Measurements from ENCODE around the gene BCL2L2.
"Not testable (repeated sequence)": the region's sequence is repeated elsewhere in the genome, so short reads cannot be mapped to it uniquely, and the experiment has no call there.

Gene BCL2L2

DNA sequence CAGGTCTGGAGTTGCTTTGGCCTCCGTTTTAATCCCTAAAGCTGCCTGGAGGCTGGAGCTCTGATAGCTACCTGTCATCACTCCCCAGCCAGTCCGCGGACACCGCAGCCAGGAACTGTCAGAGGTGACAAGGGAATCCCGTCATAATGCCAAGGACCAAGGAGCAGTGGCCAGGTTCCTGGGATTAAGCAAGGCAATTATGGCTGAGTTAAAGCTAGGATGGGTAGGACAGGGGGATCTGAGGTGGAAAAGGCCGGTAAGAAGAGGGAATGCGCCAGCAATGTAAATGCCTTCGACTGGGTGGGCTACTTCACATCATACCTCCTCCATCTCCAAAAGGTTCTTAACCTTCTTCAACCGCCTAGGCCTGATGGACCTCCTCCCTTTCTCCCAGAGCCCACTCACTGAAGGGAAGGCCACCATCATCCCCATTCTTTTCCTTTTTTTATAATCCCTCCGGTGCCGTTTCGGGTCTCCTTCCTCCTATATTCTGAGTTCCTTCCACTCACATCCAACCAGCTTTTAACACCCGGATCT lies 5.9 kb upstream of the BCL2L2 start:
- peak; percentile 85 for DNase-seq

- DNase-seq = peak; percentile 100
Observed at GRCh38 chr14:23301288-23301968, 5.2 kb upstream of the BCL2L2 start.

GRCh38 chr14:23301969-23302289 lies 4.7 kb upstream of the BCL2L2 start:
- DNase-seq = no peak

DNA sequence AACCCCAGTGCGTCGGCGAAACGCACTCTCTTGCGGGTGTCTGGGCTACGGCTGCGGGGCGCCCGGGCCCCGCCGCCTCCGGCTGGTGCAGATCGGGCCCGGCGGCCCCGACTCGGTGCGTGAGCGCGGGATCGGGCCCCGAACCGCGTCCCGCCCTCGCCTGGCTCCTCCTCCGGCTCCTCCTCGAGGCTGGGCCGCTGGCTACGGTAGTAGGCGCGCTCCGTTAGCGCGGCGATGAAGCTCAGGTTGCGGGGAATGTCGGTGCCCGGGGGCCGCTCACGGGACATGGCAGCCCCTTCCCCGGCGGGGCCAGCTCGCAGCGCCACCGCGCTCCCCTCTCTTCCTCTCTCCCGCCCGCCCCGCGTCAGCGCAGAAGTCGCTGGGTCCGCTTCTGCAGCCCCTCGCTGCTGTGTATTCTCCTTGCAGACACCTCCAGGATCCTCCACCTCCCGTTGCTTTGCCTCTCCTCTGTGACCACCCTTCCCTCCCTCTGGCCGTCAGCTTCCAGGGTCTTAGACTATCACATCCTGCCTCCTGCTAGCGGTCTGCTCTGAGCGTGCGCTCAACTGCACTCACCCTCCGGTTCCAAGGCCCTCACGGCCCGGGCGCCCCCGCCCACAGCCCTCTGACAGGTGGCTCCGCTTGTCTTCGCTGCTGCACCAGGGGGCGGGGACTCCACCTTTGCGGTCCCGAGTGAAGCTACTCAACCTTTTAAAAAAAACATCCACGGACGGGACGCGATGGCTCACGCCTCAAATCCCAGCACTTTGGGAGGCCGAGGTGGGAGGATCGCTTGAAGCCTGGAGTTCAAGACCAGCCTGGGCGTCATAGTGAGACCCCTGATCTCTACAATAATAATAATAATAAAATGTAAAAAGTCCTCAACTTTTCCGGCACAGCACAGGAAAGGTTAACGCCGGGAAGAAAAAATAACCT lies 4.1 kb upstream of the BCL2L2 start, which contains the start of gene PPP1R3E:
TSS of gene PPP1R3E (minus strand) at position 570 of the 936 bp plus-strand sequence. CDS start at position 287, 283 bp downstream.
- DNase-seq = peak; percentile 100

DNA sequence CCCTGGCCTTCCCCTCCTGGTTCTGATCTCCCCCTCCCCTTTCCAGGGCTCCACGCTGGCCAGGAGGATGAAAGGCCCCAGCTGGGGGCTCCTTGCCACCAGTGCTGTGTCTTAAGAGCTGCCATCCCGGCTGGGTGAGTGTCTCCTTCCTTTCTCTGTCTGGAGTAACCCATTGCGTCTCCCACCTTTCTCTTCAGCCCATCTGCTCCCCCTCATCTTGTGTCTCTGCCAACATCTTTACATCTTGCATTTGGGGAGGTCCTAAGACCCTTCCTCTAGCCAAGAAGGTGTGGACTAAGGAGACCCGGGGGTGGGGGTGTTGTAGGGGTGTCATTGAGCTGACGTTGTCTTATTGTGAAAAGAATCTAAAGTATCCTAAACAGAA lies 505 bp downstream of the BCL2L2 start:
- DNase-seq = no peak

- DNase-seq = no peak
Observed at GRCh38 chr14:23307687-23308644, 1.3 kb downstream of the BCL2L2 start.

- no peak for DNase-seq
Observed at GRCh38 chr14:23308721-23309445, 2.2 kb downstream of the BCL2L2 start.

GRCh38 chr14:23310546-23310945 lies 3.9 kb downstream of the BCL2L2 start:
- DNase-seq = no peak

DNA sequence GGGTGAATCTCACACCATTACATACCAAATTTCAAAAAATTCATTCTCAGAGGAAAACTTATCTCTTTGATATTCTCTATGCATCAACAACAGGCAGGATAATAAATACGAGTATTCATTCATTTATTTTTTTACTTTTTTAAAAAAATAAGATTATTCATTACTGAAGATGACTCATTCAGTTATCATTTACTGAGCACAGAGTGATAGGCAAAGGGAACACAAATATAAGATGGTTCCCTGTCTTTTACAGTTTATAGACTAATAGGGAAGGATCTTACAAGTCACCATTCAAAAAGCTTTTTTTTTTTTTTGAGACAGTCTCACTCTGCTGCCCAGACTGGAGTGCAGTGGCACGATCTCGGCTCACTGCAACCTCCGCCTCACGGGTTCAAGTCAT lies 9.7 kb downstream of the BCL2L2 start:
- no peak for DNase-seq

DNA sequence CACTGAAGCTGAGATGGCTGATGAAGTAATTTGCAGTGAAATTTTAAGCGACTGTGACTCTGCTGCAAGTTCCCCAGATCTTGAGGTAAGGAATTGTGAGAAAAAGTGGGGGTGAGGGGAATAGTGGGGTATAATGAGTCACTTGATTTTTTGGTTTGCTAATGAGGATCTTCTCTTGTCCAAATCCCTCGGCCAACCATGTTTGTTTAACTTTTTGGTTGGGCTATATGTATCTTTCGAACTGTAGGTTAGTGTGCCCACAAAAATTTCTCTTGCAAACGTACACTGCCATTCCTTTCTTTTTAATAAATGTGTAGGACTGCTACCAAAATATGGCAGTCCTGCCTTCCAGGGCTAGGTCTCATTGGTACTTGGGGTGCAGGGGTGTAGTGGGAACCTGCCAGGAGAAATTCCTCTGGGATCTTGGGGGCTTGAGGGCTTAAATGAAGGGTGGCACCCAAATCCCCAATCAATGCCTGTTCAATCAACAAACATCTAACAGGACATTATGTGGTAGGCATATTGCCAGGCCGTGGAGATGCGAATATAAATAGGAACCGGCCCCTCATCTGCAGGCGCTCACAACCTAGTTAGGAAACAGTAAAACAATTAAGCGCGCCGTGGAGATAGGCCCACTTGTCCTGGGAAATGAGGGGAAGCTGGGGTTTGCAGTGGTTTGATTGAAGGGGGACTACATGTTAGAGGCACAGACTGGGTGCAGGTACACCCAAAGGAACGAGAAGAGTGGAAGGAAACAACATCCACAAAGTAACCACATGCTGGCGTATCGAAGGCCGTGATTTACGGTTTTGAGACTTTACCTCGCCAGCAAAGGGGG lies 13.3 kb downstream of the BCL2L2 start:
- no peak for DNase-seq

GRCh38 chr14:23320584-23321571 lies 14.2 kb downstream of the BCL2L2 start, which contains the start of gene PABPN1:
PABPN1 (plus strand) TSS chr14:23321457; CDS start chr14:23321470, 13 bp downstream.
- DNase-seq = peak; percentile 100

GRCh38 chr14:23321572-23322547 lies 15.2 kb downstream of the BCL2L2 start:
- DNase-seq = peak; percentile 79

GRCh38 chr14:23322568-23323517 lies 16.2 kb downstream of the BCL2L2 start:
- no peak for DNase-seq

GRCh38 chr14:23323838-23324454 lies 17.3 kb downstream of the BCL2L2 start:
- DNase-seq = no peak

DNA sequence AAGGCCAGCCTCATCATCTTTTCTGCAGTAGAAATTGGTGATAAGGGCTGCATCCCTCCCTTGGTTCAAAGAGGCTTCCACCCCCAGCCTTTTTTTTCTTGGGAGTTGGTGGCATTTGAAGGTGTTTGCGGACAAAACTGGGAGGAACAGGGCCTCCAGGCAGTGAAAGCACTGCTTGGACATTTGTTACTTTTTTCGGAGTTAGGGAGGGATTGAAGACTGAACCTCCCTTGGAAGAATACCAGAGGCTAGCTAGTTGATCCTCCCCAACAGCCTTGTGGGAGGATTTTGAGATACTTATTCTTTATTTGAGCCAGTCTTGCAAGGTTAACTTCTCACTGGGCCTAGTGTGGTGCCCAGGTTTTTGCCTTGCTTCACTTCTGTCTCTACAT lies 17.8 kb downstream of the BCL2L2 start:
- no peak for DNase-seq

DNA sequence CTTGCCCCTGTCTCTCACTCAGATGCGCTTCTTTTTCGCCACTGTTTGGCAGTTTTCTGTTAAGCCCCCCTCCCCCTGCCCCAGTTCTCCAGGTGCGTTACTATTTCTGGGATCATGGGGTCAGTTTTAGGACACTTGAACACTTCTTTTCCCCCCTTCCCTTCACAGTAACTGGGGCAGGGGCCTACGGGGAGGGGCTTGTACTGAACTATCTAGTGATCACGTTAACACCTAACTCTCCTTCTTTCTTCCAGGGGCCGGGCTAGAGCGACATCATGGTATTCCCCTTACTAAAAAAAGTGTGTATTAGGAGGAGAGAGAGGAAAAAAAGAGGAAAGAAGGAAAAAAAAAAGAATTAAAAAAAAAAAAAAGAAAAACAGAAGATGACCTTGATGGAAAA lies 18.4 kb downstream of the BCL2L2 start:
- no peak for DNase-seq

DNA sequence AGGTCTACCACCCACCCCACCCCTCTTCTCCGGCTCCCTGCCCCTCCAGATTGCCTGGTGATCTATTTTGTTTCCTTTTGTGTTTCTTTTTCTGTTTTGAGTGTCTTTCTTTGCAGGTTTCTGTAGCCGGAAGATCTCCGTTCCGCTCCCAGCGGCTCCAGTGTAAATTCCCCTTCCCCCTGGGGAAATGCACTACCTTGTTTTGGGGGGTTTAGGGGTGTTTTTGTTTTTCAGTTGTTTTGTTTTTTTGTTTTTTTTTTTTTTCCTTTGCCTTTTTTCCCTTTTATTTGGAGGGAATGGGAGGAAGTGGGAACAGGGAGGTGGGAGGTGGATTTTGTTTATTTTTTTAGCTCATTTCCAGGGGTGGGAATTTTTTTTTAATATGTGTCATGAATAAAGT lies 19.1 kb downstream of the BCL2L2 start:
- not testable (repeated sequence) for DNase-seq
